Right lobe of liver (tissue), 4 donors: ENCODE measurements around the gene ITPR3.

Experiments
- CTCF ChIP-seq, 4 donors: fragments of 200-600 bp in 3 of 4; fragments of 450-650 bp in 1 of 4; IDR thresholded peaks; one replicate each; pipeline versions ENCODE4 v1.5.1 to v1.8.0; 2016 to 2022; ENCODE audit warnings: antibody characterized with exemption in 4 of 4, mild to moderate bottlenecking in 2 of 4
- POLR2A ChIP-seq: fragments of 450-650 bp; IDR thresholded peaks from one replicate; pipeline ENCODE4 v1.6.1; 2017; ENCODE audit warnings: antibody characterized with exemption, mild to moderate bottlenecking
- donor health status: DM: no; HTN: no; CAD: no.
- donor health status: DM: no; HTN: no; CAD: no.
- donor health status: DM: no; HTN: yes; CAD: no.

GRCh38 chr6:33710296-33711121, 89.4 kb downstream of the ITPR3 start:
- TF ChIP-seq CTCF (IDR thresholded peaks at IDR 0.05) (no peak), POLR2A (no peak)
